ENCODE results near the gene ANK2. TPM values are rescaled to one million over a fixed set of nuclear protein-coding genes. Genes with fewer than 3 reads are reported as not detected.

Gene ANK2
- total and polyA plus RNA-seq, 2 donors = 5.3 to 14.7 TPM

- Histone ChIP-seq H3K36me3 (ENCODE audit: control insufficient read depth in 2 of 2, insufficient read depth in 2 of 2, low read length in 1 of 2) (no peaks in the 10 kb centered on the region), H3K27me3 (ENCODE audit: control insufficient read depth in 2 of 2, insufficient read depth in 1 of 2, low read length in 1 of 2) (no peaks in the 10 kb centered on the region), H3K9me3 (ENCODE audit: control insufficient read depth in 2 of 2, insufficient read depth in 1 of 2, low read length in 1 of 2) (no peaks in the 10 kb centered on the region), H3K27ac (ENCODE audit: low read depth in 1 of 2, low read length in 1 of 2) (no peak overlapping the region), H3K4me1 (ENCODE audit: control insufficient read depth in 2 of 2, insufficient read depth in 2 of 2, low read length in 2 of 2) (peaks cover 0 to 2% of the 10 kb centered on the region in 2 donors), H3K4me3 (ENCODE audit: low read length in 2 of 2) (no peak overlapping the region)
- no peak for DNase-seq (ENCODE audit: low read depth in 6 of 9, low spot score in 9 of 9)
- WGBS = 77% methylated on average over 4 of the region's 4 CpGs
These were observed 362.1 kb downstream of the ANK2 start for GRCh38 chr4:113411496-113411938.

- Histone ChIP-seq H3K9me3 (ENCODE audit: control insufficient read depth in 2 of 2, insufficient read depth in 1 of 2, low read length in 1 of 2) (no peaks in the 10 kb centered on the region), H3K27me3 (ENCODE audit: control insufficient read depth in 2 of 2, insufficient read depth in 1 of 2, low read length in 1 of 2) (no peaks in the 10 kb centered on the region), H3K4me1 (ENCODE audit: control insufficient read depth in 2 of 2, insufficient read depth in 2 of 2, low read length in 2 of 2) (no peaks in the 10 kb centered on the region), H3K36me3 (ENCODE audit: control insufficient read depth in 2 of 2, insufficient read depth in 2 of 2, low read length in 1 of 2) (no peaks in the 10 kb centered on the region), H3K4me3 (ENCODE audit: low read length in 2 of 2) (no peak overlapping the region), H3K27ac (ENCODE audit: low read depth in 1 of 2, low read length in 1 of 2) (no peak overlapping the region)
- no peak for DNase-seq (ENCODE audit: low read depth in 6 of 9, low spot score in 9 of 9)
- 98% methylated on average over 2 of the region's 2 CpGs for WGBS
These were observed 370.2 kb downstream of the ANK2 start for GRCh38 chr4:113419631-113420030.

GRCh38 chr4:113420938-113421337, 371.5 kb downstream of the ANK2 start:
- no peak overlapping the region for H3K27ac ChIP-seq (ENCODE audit: low read depth in 1 of 2, low read length in 1 of 2)
- DNase-seq (ENCODE audit: low read depth in 6 of 9, low spot score in 9 of 9) = no peak

GRCh38 chr4:113423631-113424030, 374.2 kb downstream of the ANK2 start:
- Histone ChIP-seq H3K4me1 (ENCODE audit: control insufficient read depth in 2 of 2, insufficient read depth in 2 of 2, low read length in 2 of 2) (no peaks in the 10 kb centered on the region), H3K4me3 (ENCODE audit: low read length in 2 of 2) (no peak overlapping the region), H3K27ac (ENCODE audit: low read depth in 1 of 2, low read length in 1 of 2) (no peak overlapping the region), H3K27me3 (ENCODE audit: control insufficient read depth in 2 of 2, insufficient read depth in 1 of 2, low read length in 1 of 2) (no peaks in the 10 kb centered on the region), H3K9me3 (ENCODE audit: control insufficient read depth in 2 of 2, insufficient read depth in 1 of 2, low read length in 1 of 2) (no peaks in the 10 kb centered on the region), H3K36me3 (ENCODE audit: control insufficient read depth in 2 of 2, insufficient read depth in 2 of 2, low read length in 1 of 2) (no peaks in the 10 kb centered on the region)
- 91% methylated on average over 1 of the region's 1 CpG for WGBS
- no peak for DNase-seq (ENCODE audit: low read depth in 6 of 9, low spot score in 9 of 9)

More at GRCh38 chr4:113420938-113421337, 371.5 kb downstream of the ANK2 start:
- Histone ChIP-seq H3K9me3 (ENCODE audit: control insufficient read depth in 2 of 2, insufficient read depth in 1 of 2, low read length in 1 of 2) (no peaks in the 10 kb centered on the region), H3K4me3 (ENCODE audit: low read length in 2 of 2) (no peak overlapping the region), H3K4me1 (ENCODE audit: control insufficient read depth in 2 of 2, insufficient read depth in 2 of 2, low read length in 2 of 2) (no peaks in the 10 kb centered on the region), H3K27me3 (ENCODE audit: control insufficient read depth in 2 of 2, insufficient read depth in 1 of 2, low read length in 1 of 2) (no peaks in the 10 kb centered on the region), H3K36me3 (ENCODE audit: control insufficient read depth in 2 of 2, insufficient read depth in 2 of 2, low read length in 1 of 2) (no peaks in the 10 kb centered on the region)

- no peaks in the 10 kb centered on the region for H3K27me3 ChIP-seq (ENCODE audit: control insufficient read depth in 2 of 2, insufficient read depth in 1 of 2, low read length in 1 of 2)
- H3K36me3 ChIP-seq (ENCODE audit: control insufficient read depth in 2 of 2, insufficient read depth in 2 of 2, low read length in 1 of 2) = no peaks in the 10 kb centered on the region
- H3K9me3 ChIP-seq (ENCODE audit: control insufficient read depth in 2 of 2, insufficient read depth in 1 of 2, low read length in 1 of 2) = no peaks in the 10 kb centered on the region
- no peaks in the 10 kb centered on the region for H3K4me1 ChIP-seq (ENCODE audit: control insufficient read depth in 2 of 2, insufficient read depth in 2 of 2, low read length in 2 of 2)
- 99% methylated on average over 1 of the region's 1 CpG for WGBS
- H3K4me3 ChIP-seq (ENCODE audit: low read length in 2 of 2) = no peak overlapping the region
- H3K27ac ChIP-seq (ENCODE audit: low read depth in 1 of 2, low read length in 1 of 2) = no peak overlapping the region
- no peak for DNase-seq (ENCODE audit: low read depth in 6 of 9, low spot score in 9 of 9)
These were observed 383.7 kb downstream of the ANK2 start for GRCh38 chr4:113433116-113433515.

All from thymus (tissue), 11 donors.